SK-N-SH (cell line): ENCODE measurements around the gene RPS5. TPM values are rescaled to one million over a fixed set of nuclear protein-coding genes. Genes with fewer than 3 reads are reported as not detected.

Experiments used
- CTCF ChIA-PET: fragments of 300-600, 350-600 bp; formaldehyde crosslinking; extraction: SDS; loops from one replicate; lab custom pipeline; 2021; lab: Yijun Ruan, JAX
- POLR2A ChIA-PET: fragments of 350-600 bp; sonication (Branson Sonifier 250); formaldehyde crosslinking; extraction: SDS; loops from one replicate; lab custom pipeline; 2020; ENCODE audit warnings: antibody characterized with exemption, inconsistent platforms; lab: Yijun Ruan, JAX
- DNase-seq: peaks from one replicate; pipeline ENCODE4 v3.0.0; 2012
- H2AFZ ChIP-seq: fragments of 200-600 bp; sonication (generic); 2 replicates; pipeline ENCODE4 v1.8.1; 2016; ENCODE audit warnings: antibody characterized with exemption, mild to moderate bottlenecking, low read depth
- H3F3A ChIP-seq: fragments of 200-600 bp; sonication (generic); replicated peaks from 2 replicates; pipeline ENCODE3; 2016; ENCODE audit warnings: antibody characterized with exemption, mild to moderate bottlenecking; ENCODE audit not compliant: insufficient read depth
- H3K27ac ChIP-seq, 2 experiments: fragments of 200-500 bp in 1 of 2; fragments of 200-600 bp in 1 of 2; sonication (Bioruptor generic) in 1 of 2; sonication (generic), shearing (Covaris generic) in 1 of 2; 2 replicates each; pipeline versions ENCODE4 v1.5.1 to v1.6.1; 2014 to 2016; ENCODE audit warnings: low read depth in 2 of 2, inconsistent platforms in 1 of 2, low read length in 1 of 2, mild to moderate bottlenecking in 1 of 2, mixed read lengths in 1 of 2
- H3K27me3 ChIP-seq: fragments of 200-600 bp; sonication (generic), shearing (Covaris generic); 2 replicates; pipeline ENCODE4 v1.6.1; 2016; ENCODE audit warnings: mixed run types; ENCODE audit not compliant: insufficient read depth
- H3K36me3 ChIP-seq, 2 experiments: fragments of 200-500 bp in 1 of 2; fragments of 200-600 bp in 1 of 2; sonication (Bioruptor generic) in 1 of 2; sonication (generic) in 1 of 2; replicated peaks in 1 of 2; 2 replicates each; pipeline versions ENCODE3 to v1.5.1; 2014 to 2016; ENCODE audit warnings: low read length in 1 of 2, mild to moderate bottlenecking in 1 of 2; ENCODE audit not compliant: insufficient read depth in 2 of 2, control insufficient read depth in 1 of 2
- H3K4me1 ChIP-seq, 2 experiments: fragments of 200-500 bp in 1 of 2; fragments of 200-600 bp in 1 of 2; sonication (Bioruptor generic) in 1 of 2; sonication (generic), shearing (Covaris generic) in 1 of 2; 2 replicates each; pipeline versions ENCODE4 v1.5.1 to v1.6.1; 2014 to 2016; ENCODE audit warnings: low read depth in 1 of 2, low read length in 1 of 2, mixed run types in 1 of 2; ENCODE audit not compliant: insufficient read depth in 2 of 2, control insufficient read depth in 1 of 2
- H3K4me2 ChIP-seq: fragments of 200-600 bp; sonication (generic), shearing (Covaris generic); 2 replicates; pipeline ENCODE4 v1.6.1; 2017; ENCODE audit warnings: mixed run types
- H3K4me3 ChIP-seq, 2 experiments: fragments of 200-500 bp in 1 of 2; fragments of 200-600 bp in 1 of 2; sonication (Bioruptor generic) in 1 of 2; sonication (generic), shearing (Covaris generic) in 1 of 2; 2 replicates each; pipeline versions ENCODE4 v1.5.1 to v1.8.1; 2014 to 2016; ENCODE audit warnings: low read depth in 2 of 2, inconsistent platforms in 1 of 2, low read length in 1 of 2, mild to moderate bottlenecking in 1 of 2, mixed read lengths in 1 of 2, moderate library complexity in 1 of 2
- H3K79me2 ChIP-seq: fragments of 200-600 bp; sonication (generic); 2 replicates; pipeline ENCODE4 v1.8.1; 2017; ENCODE audit warnings: mild to moderate bottlenecking; ENCODE audit not compliant: insufficient read depth
- H3K9ac ChIP-seq: fragments of 200-600 bp; sonication (generic); 2 replicates; pipeline ENCODE4 v1.6.1; 2017; ENCODE audit warnings: mixed run types
- H3K9me2 ChIP-seq: fragments of 200-600 bp; sonication (generic); 2 replicates; pipeline ENCODE4 v1.6.1; 2017; ENCODE audit warnings: mixed run types
- H3K9me3 ChIP-seq: fragments of 200-600 bp; sonication (generic); 2 replicates; pipeline ENCODE4 v1.6.1; 2017; ENCODE audit warnings: mixed run types, mild to moderate bottlenecking, moderate library complexity
- H4K20me1 ChIP-seq: fragments of 200-600 bp; sonication (generic); 2 replicates; pipeline ENCODE4 v1.6.1; 2017; ENCODE audit warnings: mild to moderate bottlenecking, mixed run types; ENCODE audit not compliant: insufficient read depth
- CHD2 ChIP-seq: fragments of 150-350 bp; IDR thresholded peaks from 2 replicates; pipeline ENCODE4 v1.6.1; 2018; ENCODE audit warnings: low read length; ENCODE audit not compliant: partially characterized antibody
- FOXJ3 ChIP-seq: sonication (generic); formaldehyde crosslinking; IDR thresholded peaks from 2 replicates; pipeline ENCODE4 v1.5.1; 2020; ENCODE audit warnings: mild to moderate bottlenecking, missing genetic modification reagents
- FOXM1 ChIP-seq: IDR thresholded peaks from 2 replicates; pipeline ENCODE4 v1.4.0; 2012; ENCODE audit warnings: low read depth, mild to moderate bottlenecking
- GABPA ChIP-seq: IDR thresholded peaks from 2 replicates; pipeline ENCODE4 v1.4.0; 2012; ENCODE audit warnings: low read depth, mild to moderate bottlenecking
- GATA2 ChIP-seq: sonication (generic); formaldehyde crosslinking; IDR thresholded peaks from 2 replicates; pipeline ENCODE4 v1.5.0; 2020; ENCODE audit warnings: mild to moderate bottlenecking, missing genetic modification reagents
- JUND ChIP-seq: IDR thresholded peaks from 2 replicates; pipeline ENCODE4 v1.4.0; 2012
- MAX ChIP-seq: IDR thresholded peaks from 2 replicates; pipeline ENCODE4 v1.4.0; 2012; ENCODE audit warnings: low read depth
- MEF2A ChIP-seq: IDR thresholded peaks from 2 replicates; pipeline ENCODE4 v1.4.0; 2012; ENCODE audit warnings: low read depth, borderline replicate concordance
- MXI1 ChIP-seq: IDR thresholded peaks from 2 replicates; pipeline ENCODE4 v1.6.1; 2012; ENCODE audit warnings: mild to moderate bottlenecking, low read depth, low read length, improper control_type of control experiment
- NRF1 ChIP-seq: IDR thresholded peaks from 2 replicates; pipeline ENCODE4 v1.6.1; 2012; ENCODE audit warnings: low read depth, mild to moderate bottlenecking, low read length
- PBX3 ChIP-seq: IDR thresholded peaks from 2 replicates; pipeline ENCODE4; 2012
- POLR2AphosphoS5 ChIP-seq: IDR thresholded peaks from 2 replicates; pipeline ENCODE4 v1.6.1; 2012; ENCODE audit warnings: low read depth, low read length
- RAD21 ChIP-seq: IDR thresholded peaks from 2 replicates; pipeline ENCODE4 v1.6.1; 2012; ENCODE audit warnings: mild to moderate bottlenecking, low read length
- RXRA ChIP-seq: IDR thresholded peaks from 2 replicates; pipeline ENCODE4 v1.4.0; 2012; ENCODE audit warnings: low read depth, mild to moderate bottlenecking, borderline replicate concordance
- SIN3A ChIP-seq: IDR thresholded peaks from 2 replicates; pipeline ENCODE4 v1.6.1; 2012; ENCODE audit warnings: low read depth, mild to moderate bottlenecking, low read length, moderate library complexity, borderline replicate concordance
- SMC3 ChIP-seq: IDR thresholded peaks from 2 replicates; pipeline ENCODE4 v1.6.1; 2012; ENCODE audit warnings: low read depth, low read length, improper control_type of control experiment
- TAF1 ChIP-seq: IDR thresholded peaks from 2 replicates; pipeline ENCODE4 v1.6.1; 2012; ENCODE audit warnings: low read depth, mild to moderate bottlenecking, low read length, moderate library complexity, borderline replicate concordance
- TEAD4 ChIP-seq: IDR thresholded peaks from 2 replicates; pipeline ENCODE4 v1.4.0; 2012; ENCODE audit warnings: mild to moderate bottlenecking, borderline replicate concordance; ENCODE audit not compliant: insufficient read depth
- YY1 ChIP-seq: IDR thresholded peaks from 2 replicates; pipeline ENCODE4 v1.4.0; 2012; ENCODE audit warnings: low read depth, mild to moderate bottlenecking
- WGBS: methylation state at CpG from one replicate; pipeline ENCODE4 v1.1.6; 2017; ENCODE audit warnings: low lambda C conversion rate; 5-methylcytosine and 5-hydroxymethylcytosine counted together
- polyA plus RNA-seq, 3 experiments: library from polyadenylated mRNA; depleted of rRNA; stranded (reverse); fragments of >200 nt; gene quantifications; 2 replicates each; pipeline ENCODE4 v1.2.3, GENCODE V29; 2012
- TF ChIP-seq, protein P1 (sequence below): IDR thresholded peaks from 2 replicates; pipeline ENCODE4 v1.6.1; 2012; ENCODE audit warnings: mild to moderate bottlenecking, low read depth, low read length, moderate library complexity

The RPS5 gene
- polyA plus RNA-seq, 1 of the 3 experiments (the other 2 are of a cell fraction): 4,334 TPM

DNA sequence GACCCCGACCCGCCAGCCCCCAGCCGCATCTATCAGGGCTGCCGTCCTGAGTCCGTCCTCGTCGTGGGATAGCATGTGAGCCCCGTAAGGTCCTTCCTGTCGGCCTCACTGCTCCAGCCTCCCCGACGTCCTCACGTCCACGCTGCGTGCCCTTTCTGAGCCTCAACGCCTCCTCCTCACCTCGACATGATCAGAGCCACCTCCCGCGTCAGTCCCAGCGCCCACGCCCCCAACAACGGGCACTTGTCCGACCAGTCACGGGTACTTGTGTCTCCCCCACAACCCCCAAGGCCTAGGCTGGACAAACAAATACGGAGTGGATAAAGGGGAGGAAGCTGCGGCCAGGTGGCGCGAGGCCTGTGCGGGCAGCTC, 25.2 kb upstream of the RPS5 start:
- ChIA-PET CTCF (interaction anchor here (0.9 to 2.5 kb wide), 4 partner anchors 8 to 157 kb away, joined by 3 to 12 read pairs (median 4); partner anchors contain the start of gene A1BG), POLR2A (interaction anchor here (0.8 to 3.2 kb wide), 15 partner anchors 9 to 193 kb away, joined by 3 to 34 read pairs (median 6); partner anchors contain the start of genes A1BG, CHMP2A, ZBTB45 and ZNF274)
- peak overlapping the region; percentile 97 for H3K9ac ChIP-seq
- H3K4me3 ChIP-seq: peak overlapping the region; percentile 77 to 95
- H3F3A ChIP-seq: peaks cover 23% of the 10 kb centered on the region
- H3K36me3 ChIP-seq: no peaks in the 10 kb centered on the region
- peak overlapping the region; percentile 94 for H2AFZ ChIP-seq
- WGBS: 2% methylated on average over 28 of the region's 28 CpGs
- peak overlapping the region; percentile 98 for H3K4me2 ChIP-seq
- no peaks in the 10 kb centered on the region for H3K9me3 ChIP-seq
- peak overlapping the region; percentile 97 to 98 for H3K27ac ChIP-seq
- no peaks in the 10 kb centered on the region for H3K9me2 ChIP-seq
- no peaks in the 10 kb centered on the region for H3K27me3 ChIP-seq
- TF ChIP-seq RAD21 (no peak), POLR2AphosphoS5 (peak; percentile 52), JUND (no peak), RXRA (no peak), TEAD4 (no peak), MAX (peak; percentile 76), SIN3A (no peak), GATA2 (CRISPR knock-in tag) (no peak), TAF1 (peak; percentile 38; the same call in 1 of the 2 replicates), MXI1 (0 out of 2 replicates have a peak, but pooled peaks have one; percentile 16)
- TF ChIP-seq, protein P1, sequence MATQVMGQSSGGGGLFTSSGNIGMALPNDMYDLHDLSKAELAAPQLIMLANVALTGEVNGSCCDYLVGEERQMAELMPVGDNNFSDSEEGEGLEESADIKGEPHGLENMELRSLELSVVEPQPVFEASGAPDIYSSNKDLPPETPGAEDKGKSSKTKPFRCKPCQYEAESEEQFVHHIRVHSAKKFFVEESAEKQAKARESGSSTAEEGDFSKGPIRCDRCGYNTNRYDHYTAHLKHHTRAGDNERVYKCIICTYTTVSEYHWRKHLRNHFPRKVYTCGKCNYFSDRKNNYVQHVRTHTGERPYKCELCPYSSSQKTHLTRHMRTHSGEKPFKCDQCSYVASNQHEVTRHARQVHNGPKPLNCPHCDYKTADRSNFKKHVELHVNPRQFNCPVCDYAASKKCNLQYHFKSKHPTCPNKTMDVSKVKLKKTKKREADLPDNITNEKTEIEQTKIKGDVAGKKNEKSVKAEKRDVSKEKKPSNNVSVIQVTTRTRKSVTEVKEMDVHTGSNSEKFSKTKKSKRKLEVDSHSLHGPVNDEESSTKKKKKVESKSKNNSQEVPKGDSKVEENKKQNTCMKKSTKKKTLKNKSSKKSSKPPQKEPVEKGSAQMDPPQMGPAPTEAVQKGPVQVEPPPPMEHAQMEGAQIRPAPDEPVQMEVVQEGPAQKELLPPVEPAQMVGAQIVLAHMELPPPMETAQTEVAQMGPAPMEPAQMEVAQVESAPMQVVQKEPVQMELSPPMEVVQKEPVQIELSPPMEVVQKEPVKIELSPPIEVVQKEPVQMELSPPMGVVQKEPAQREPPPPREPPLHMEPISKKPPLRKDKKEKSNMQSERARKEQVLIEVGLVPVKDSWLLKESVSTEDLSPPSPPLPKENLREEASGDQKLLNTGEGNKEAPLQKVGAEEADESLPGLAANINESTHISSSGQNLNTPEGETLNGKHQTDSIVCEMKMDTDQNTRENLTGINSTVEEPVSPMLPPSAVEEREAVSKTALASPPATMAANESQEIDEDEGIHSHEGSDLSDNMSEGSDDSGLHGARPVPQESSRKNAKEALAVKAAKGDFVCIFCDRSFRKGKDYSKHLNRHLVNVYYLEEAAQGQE: no peak
- TF ChIP-seq, all 33 proteins: peak for 4
- Histone ChIP-seq H3K4me1 (peaks cover 0 to 8% of the 10 kb centered on the region in 2 experiments; a peak in 2 of 4 replicates), H4K20me1 (no peaks in the 10 kb centered on the region), H3K79me2 (no peaks in the 10 kb centered on the region)
- DNase-seq: peak; percentile 83

DNA sequence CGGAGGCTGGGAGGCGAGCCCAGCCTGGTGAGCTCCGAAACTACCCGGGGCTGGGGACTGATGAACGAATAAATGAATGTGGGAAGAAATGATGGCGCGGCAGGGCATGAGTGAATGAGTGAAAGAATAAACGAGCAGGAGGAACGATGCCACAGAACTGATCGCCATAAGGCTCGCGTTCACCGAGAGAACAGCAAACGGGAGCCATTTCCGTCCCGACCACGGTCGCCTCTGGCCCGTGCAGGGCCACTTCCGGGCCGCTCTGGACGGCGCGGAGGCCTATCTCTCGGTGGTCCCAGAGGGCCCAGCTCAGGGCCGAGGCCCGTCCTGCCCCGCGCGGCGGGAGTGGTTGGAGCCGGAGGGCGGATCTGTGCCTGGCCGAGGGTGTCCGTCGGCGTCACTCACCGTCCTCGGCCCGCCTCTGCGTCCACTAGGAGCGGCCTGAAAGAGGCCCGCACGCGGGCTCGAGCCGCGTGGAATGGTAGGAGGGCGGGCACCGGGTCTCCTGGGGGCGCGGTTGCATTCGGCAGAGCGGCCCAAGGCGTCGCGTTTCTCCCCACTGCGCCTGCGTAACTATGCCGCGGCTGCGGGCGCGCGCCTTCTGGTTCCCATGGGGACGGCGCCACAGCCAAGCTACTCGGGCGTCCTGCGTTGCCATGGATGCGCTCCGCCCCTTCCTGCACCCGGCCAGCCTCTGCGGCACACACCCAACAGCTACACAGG, 24.6 kb upstream of the RPS5 start, which contains the start of gene ZNF497:
Gene ZNF497, minus strand, starts transcription at position 480 of the 723 bp plus-strand sequence. CDS start 5,116 bp downstream, outside the sequence.
- POLR2A ChIA-PET: interaction anchor here (0.6 to 3.2 kb wide), 20 partner anchors 9 to 192 kb away, joined by 3 to 34 read pairs (median 6); partner anchors contain the start of genes A1BG, CHMP2A, ZBTB45 and ZNF132
- CTCF ChIA-PET: interaction anchor here (0.6 to 2.5 kb wide), 8 partner anchors 9 to 157 kb away, joined by 3 to 12 read pairs (median 3); partner anchors contain the start of genes A1BG, ZBTB45 and ZSCAN22
- Histone ChIP-seq H3K9me3 (no peaks in the 10 kb centered on the region), H3K36me3 (no peaks in the 10 kb centered on the region), H3K4me3 (peak within 1 kb of the TSS; percentile 77 to 95), H2AFZ (peak within 1 kb of the TSS; percentile 99), H3F3A (peaks cover 23% of the 10 kb centered on the region), H3K4me1 (peaks cover 0 to 8% of the 10 kb centered on the region in 2 experiments; a peak in 2 of 4 replicates), H3K9ac (peak within 1 kb of the TSS; percentile 97), H3K79me2 (no peaks in the 10 kb centered on the region), H3K27ac (peak within 1 kb of the TSS; percentile 97 to 98), H4K20me1 (no peaks in the 10 kb centered on the region), H3K4me2 (peak within 1 kb of the TSS; percentile 98), H3K27me3 (no peaks in the 10 kb centered on the region), H3K9me2 (no peaks in the 10 kb centered on the region)
- WGBS: 2% methylated on average over 15 of the region's 74 CpGs
- DNase-seq: peak; percentile 99
- no peak for TF ChIP-seq FOXJ3 (CRISPR knock-in tag)
- peak; percentile 90 for TF ChIP-seq NRF1
- peak; percentile 58; the same call in 1 of the 2 replicates for TF ChIP-seq PBX3
- no peak for TF ChIP-seq FOXM1
- TF ChIP-seq MEF2A: no peak
- TF ChIP-seq CHD2: peak; percentile 49
- TF ChIP-seq SMC3: 0 out of 2 replicates have a peak, but pooled peaks have one; percentile 3
- TF ChIP-seq GABPA: peak; percentile 88
- peak; percentile 99 for TF ChIP-seq MXI1
- peak; percentile 81; the same call in 1 of the 2 replicates for TF ChIP-seq YY1
- peak; percentile 83 for TF ChIP-seq POLR2AphosphoS5
- TF ChIP-seq JUND: no peak
